Activated CD8-positive, alpha-beta memory T cell treated with anti-CD3 and anti-CD28 coated beads, Interleukin-2, amount 10 ng/mL, durations not matched to agents 7 days and 5 days (primary cell): ENCODE results near the gene RHOA. TPM values are rescaled to one million over a fixed set of nuclear protein-coding genes. Genes with fewer than 3 reads are reported as not detected.
A peak's percentile ranks its signal among the peaks of the same experiment; 100 is the strongest.

Experiments
- ATAC-seq: fragments of 150-1000 bp; cut with Tn5 transposase; one replicate; pipeline ENCODE4 v1.10.0; 2021; ENCODE audit warnings: moderate library complexity
- CTCF ChIA-PET: fragments of 350-600 bp; sonication (Branson Sonifier 250); formaldehyde crosslinking; loops from one replicate; lab custom pipeline; 2021; ENCODE audit warnings: antibody characterized with exemption; lab: Charles Lee
- DNase-seq: peaks from one replicate; pipeline ENCODE4 v3.0.0-alpha.2; 2020
- H3K27ac Mint-ChIP-seq: one replicate; pipeline ENCODE4 v1.8.0; 2021; ENCODE audit warnings: mild to moderate bottlenecking, mixed read lengths
- H3K27me3 Mint-ChIP-seq: one replicate; pipeline ENCODE4 v1.8.0; 2021; ENCODE audit warnings: mixed read lengths
- H3K36me3 Mint-ChIP-seq: one replicate; pipeline ENCODE4 v1.8.0; 2021; ENCODE audit warnings: mild to moderate bottlenecking, mixed read lengths
- H3K4me1 Mint-ChIP-seq: one replicate; pipeline ENCODE4 v1.8.0; 2021; ENCODE audit warnings: mixed read lengths
- H3K4me3 Mint-ChIP-seq: one replicate; pipeline ENCODE4 v1.8.0; 2021; ENCODE audit warnings: mild to moderate bottlenecking, moderate library complexity, mixed read lengths
- H3K9me3 Mint-ChIP-seq: one replicate; pipeline ENCODE4 v1.8.0; 2022; ENCODE audit warnings: low read depth, mixed read lengths
- total RNA-seq, 2 experiments: library from RNA; stranded (reverse); gene quantifications; one replicate each; pipeline ENCODE4 v1.2.3, GENCODE V29; 2021

Gene RHOA
- total RNA-seq, 2 experiments from 2014 or later = 439 to 539 TPM

- peaks cover 50% of the 10 kb centered on the region for H3K36me3 Mint-ChIP-seq
- ATAC-seq = no peak
- no peaks in the 10 kb centered on the region for H3K27me3 Mint-ChIP-seq
Measured at GRCh38 chr3:49327485-49327884, 84.3 kb downstream of the RHOA start.

GRCh38 chr3:49324768-49325167 is 87.0 kb downstream of the RHOA start:
- DNase-seq = no peak
- Mint-ChIP-seq H3K27me3 (no peaks in the 10 kb centered on the region), H3K27ac (no peak overlapping the region)

More at GRCh38 chr3:49327485-49327884, 84.3 kb downstream of the RHOA start:
- CTCF ChIA-PET = interaction anchor here (0.9 kb wide), 1 partner anchor 133 kb away, joined by 3 read pairs; no protein-coding TSS in a partner anchor
- no peaks in the 10 kb centered on the region for H3K9me3 Mint-ChIP-seq
- no peak overlapping the region for H3K4me3 Mint-ChIP-seq
- H3K4me1 Mint-ChIP-seq = peaks cover 2% of the 10 kb centered on the region
- H3K27ac Mint-ChIP-seq = no peak overlapping the region
- no peak for DNase-seq

GRCh38 chr3:49316696-49317457 is 94.9 kb downstream of the RHOA start:
- Mint-ChIP-seq H3K36me3 (peaks cover 34% of the 10 kb centered on the region), H3K4me1 (no peaks in the 10 kb centered on the region), H3K27ac (no peak overlapping the region), H3K27me3 (no peaks in the 10 kb centered on the region), H3K9me3 (no peaks in the 10 kb centered on the region), H3K4me3 (no peak overlapping the region)
- DNase-seq (no peak), ATAC-seq (no peak)
- CTCF ChIA-PET = no interaction called here

More at GRCh38 chr3:49324768-49325167, 87.0 kb downstream of the RHOA start:
- CTCF ChIA-PET = interaction anchor here (1.1 kb wide), 1 partner anchor 16 kb away, joined by 3 read pairs; no protein-coding TSS in a partner anchor
- ATAC-seq = no peak
- peaks cover 56% of the 10 kb centered on the region for H3K36me3 Mint-ChIP-seq
- H3K9me3 Mint-ChIP-seq = no peaks in the 10 kb centered on the region
- no peaks in the 10 kb centered on the region for H3K4me1 Mint-ChIP-seq
- no peak overlapping the region for H3K4me3 Mint-ChIP-seq

GRCh38 chr3:49313896-49314688 is 97.7 kb downstream of the RHOA start:
- Mint-ChIP-seq H3K27me3 (no peaks in the 10 kb centered on the region), H3K27ac (peak overlapping the region; percentile 52), H3K4me1 (no peaks in the 10 kb centered on the region), H3K36me3 (peaks cover 36% of the 10 kb centered on the region), H3K4me3 (no peak overlapping the region), H3K9me3 (no peaks in the 10 kb centered on the region)
- CTCF ChIA-PET = interaction anchor here (1.0 to 1.2 kb wide), 2 partner anchors 26 to 135 kb away, joined by 3 read pairs; no protein-coding TSS in a partner anchor
- DNase-seq (no peak), ATAC-seq (no peak)

GRCh38 chr3:49311283-49311682 is 100.5 kb downstream of the RHOA start:
- ATAC-seq = no peak
- peak overlapping the region; percentile 20 for H3K27ac Mint-ChIP-seq
- no peaks in the 10 kb centered on the region for H3K9me3 Mint-ChIP-seq
- H3K4me1 Mint-ChIP-seq = no peaks in the 10 kb centered on the region
- H3K27me3 Mint-ChIP-seq = no peaks in the 10 kb centered on the region
- CTCF ChIA-PET = interaction anchor here (1.4 kb wide), 1 partner anchor 140 kb away, joined by 5 read pairs; the partner anchor contains the start of gene KLHDC8B
- peaks cover 44% of the 10 kb centered on the region for H3K36me3 Mint-ChIP-seq
- DNase-seq = no peak
- H3K4me3 Mint-ChIP-seq = no peak overlapping the region

GRCh38 chr3:49310677-49311076 is 101.1 kb downstream of the RHOA start:
- Mint-ChIP-seq H3K4me3 (no peak overlapping the region), H3K4me1 (no peaks in the 10 kb centered on the region), H3K36me3 (peaks cover 44% of the 10 kb centered on the region), H3K9me3 (no peaks in the 10 kb centered on the region), H3K27me3 (no peaks in the 10 kb centered on the region), H3K27ac (peak overlapping the region; percentile 20)
- CTCF ChIA-PET = interaction anchor here (0.6 to 1.4 kb wide), 2 partner anchors 36 to 140 kb away, joined by 4 to 5 read pairs; partner anchors contain the start of gene KLHDC8B
- DNase-seq (no peak), ATAC-seq (no peak)

Other genes with a start within 250 kb of the RHOA start
- 10 to 100 TPM; 23.5 to 23.7 TPM for gene CCDC71, start 245.6 kb downstream of the RHOA start, total RNA-seq
- 1 to 10 TPM in 1 of 2 experiments, under 1 TPM in 1; 0.80 to 1.3 TPM for gene KLHDC8B, start 240.4 kb downstream of the RHOA start, total RNA-seq
- gene C3orf62, start 134.7 kb downstream of the RHOA start, total RNA-seq = 1 to 10 TPM; 7.0 to 7.1 TPM
- 10 to 100 TPM; 79.9 to 84.5 TPM for gene USP4, start 71.9 kb downstream of the RHOA start, total RNA-seq
- gene GPX1, start 53.6 kb downstream of the RHOA start, total RNA-seq = 100 to 1,000 TPM in 1 of 2 experiments, 10 to 100 TPM in 1; 76.9 to 112 TPM
- gene TCTA, start 447 bp upstream of the RHOA start, total RNA-seq = 10 to 100 TPM; 27.7 to 28.0 TPM
- 1 to 10 TPM; 3.2 to 6.9 TPM for gene AMT, start 10.5 kb upstream of the RHOA start, total RNA-seq
- gene NICN1, start 17.3 kb upstream of the RHOA start, total RNA-seq = 10 to 100 TPM; 23.9 to 29.0 TPM
- gene DAG1, start 58.3 kb upstream of the RHOA start, total RNA-seq = 10 to 100 TPM; 17.6 to 17.9 TPM
- under 1 TPM; 0.12 TPM for gene BSN, start 142.5 kb upstream of the RHOA start, total RNA-seq